ENCODE data around the gene PCDH1.

PCDH1 gene

DNA sequence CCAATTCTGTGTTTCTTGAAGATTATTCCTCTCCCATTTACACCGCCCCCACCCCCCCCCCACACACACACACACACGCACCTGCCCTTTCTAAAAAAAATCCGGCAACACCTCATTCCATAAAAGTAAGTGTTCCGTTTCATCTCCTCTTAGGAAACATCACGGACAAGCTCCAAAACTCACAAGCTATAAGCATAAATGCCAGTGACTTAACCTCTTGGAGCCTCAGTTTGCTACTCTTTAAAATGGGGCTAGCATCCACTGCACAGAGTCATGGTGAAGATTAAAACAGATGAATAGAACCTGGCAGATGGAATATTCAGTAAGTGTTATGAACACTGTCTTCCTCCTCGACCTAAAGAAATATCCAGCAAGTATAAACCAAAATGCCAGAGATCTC lies 70.5 kb downstream of the PCDH1 start:
- no peak for DNase-seq (ENCODE audit: low read depth)

DNA sequence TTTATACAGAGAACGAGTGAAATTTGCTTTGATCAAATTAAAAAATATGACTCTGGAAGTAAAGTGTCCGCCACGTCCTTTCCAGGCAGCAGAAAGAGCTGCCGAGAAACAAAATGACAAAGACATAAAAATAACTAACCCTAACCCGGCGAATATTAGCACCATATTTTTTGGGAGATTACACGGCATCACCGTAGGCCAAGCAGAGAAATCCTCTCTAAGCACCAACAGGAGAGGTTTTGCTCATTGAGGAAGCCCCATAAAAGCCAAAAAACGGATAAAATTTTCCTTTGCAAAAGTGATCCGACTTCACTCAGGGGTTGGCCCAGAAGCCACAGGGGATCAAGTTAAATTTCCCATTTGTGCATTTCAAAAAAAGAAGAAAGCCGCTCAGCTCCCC lies 70.9 kb downstream of the PCDH1 start:
- no peak for DNase-seq (ENCODE audit: low read depth)

DNA sequence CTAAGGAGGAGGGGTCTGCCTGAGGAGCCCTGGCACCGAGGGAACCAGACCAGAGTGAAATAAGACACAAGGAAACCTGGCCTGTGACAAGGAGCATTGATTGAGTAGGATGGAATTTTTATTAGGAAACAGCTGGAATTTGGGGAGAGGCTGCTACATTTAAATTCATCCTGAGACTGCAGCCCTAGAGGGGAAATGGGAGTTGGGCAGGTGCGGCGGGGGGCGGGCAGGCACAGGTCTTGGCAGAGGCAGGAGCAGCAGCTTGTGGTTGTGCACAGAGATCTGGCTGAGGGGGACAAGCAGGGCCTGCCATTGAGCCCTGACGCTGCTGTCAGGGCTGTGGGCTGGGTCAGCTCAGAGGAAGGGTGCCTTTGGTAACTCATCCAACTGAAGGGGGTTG lies 71.6 kb downstream of the PCDH1 start:
- no peak for DNase-seq (ENCODE audit: low read depth)

DNA sequence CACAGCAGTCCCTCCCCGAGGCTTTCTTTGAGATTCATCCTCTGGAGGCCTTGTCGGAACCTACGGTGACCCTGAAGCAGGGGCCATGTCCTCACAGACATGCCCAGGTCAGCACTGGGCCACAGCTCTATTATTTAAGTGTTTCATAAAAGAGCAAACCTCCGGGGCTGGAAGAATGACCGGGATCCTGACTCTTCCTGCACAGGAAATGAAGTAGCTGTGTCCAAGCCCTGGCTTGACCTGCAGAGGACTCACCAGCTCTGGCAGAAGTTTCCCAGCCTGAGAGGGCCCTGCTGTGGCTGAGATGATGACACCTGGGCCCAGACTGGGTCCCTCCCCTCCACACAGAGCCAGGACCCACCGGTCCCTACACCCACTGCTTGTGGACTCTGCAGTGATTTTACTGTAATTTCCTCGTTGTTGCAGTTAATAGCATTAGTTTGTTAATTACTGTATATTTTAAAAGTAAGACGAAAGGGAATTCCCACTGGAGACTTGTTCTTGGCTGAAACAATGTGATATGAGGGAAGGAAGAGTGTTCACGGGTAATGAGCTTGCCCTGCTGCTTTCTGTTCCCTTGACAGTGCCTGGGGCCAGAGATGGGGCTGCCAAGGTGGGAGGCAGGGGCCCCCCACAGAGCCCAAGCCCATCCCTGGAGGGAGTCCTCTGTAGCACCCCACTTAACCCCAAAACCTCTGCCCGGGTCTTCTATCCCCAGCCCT lies 72.2 kb downstream of the PCDH1 start:
- no peak for DNase-seq (ENCODE audit: low read depth)

DNA sequence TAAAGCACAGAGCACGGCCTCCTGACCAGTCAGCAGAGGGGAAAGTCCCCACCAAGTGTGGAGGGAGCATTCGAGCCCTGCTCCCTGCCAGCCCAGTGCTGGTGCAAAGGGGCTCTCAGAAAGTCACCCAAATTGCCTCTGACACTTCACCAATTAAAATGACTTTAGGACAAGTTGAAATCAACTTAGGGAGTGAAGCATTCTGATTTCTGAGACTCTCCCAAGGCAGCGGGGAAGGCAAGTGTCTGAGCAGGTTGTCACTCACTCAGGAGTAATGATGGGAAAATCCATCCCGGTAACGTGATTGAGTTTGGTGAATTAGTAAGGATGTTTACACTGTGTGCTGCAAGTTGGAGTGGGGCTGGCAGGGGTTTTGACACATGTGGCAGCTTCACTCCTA lies 73.7 kb downstream of the PCDH1 start:
- DNase-seq (ENCODE audit: low read depth) = no peak

Data from stromal cell of bone marrow (primary cell).